GM12878 (cell line): ENCODE measurements around the gene DEFB126.
"Not testable (repeated sequence)": the region's sequence is repeated elsewhere in the genome, so short reads cannot be mapped to it uniquely, and the experiment has no call there.

ENCODE experiments used
- CBFB ChIP-seq: IDR thresholded peaks from 2 replicates; pipeline ENCODE4 v1.6.1; 2016; ENCODE audit warnings: antibody characterized with exemption, low read depth
- CTCF ChIP-seq, 3 experiments: IDR thresholded peaks in 2 of 3; conservative IDR thresholded peaks in 1 of 3; 2 replicates each; pipeline ENCODE4 v1.5.1; 2011; ENCODE audit warnings: low read depth in 3 of 3, low read length in 3 of 3, mild to moderate bottlenecking in 3 of 3, control low read depth in 2 of 3, moderate library complexity in 2 of 3, inconsistent platforms in 1 of 3, mixed read lengths in 1 of 3; ENCODE audit not compliant: control insufficient read depth in 2 of 3, insufficient read depth in 1 of 3; ENCODE audit errors: extremely low read depth in 1 of 3
- EP300 ChIP-seq, 2 experiments: fragments of 150-350 bp in 1 of 2; IDR thresholded peaks; 2 replicates each; pipeline ENCODE4 v1.6.1; 2011 to 2012; ENCODE audit warnings: low read depth in 2 of 2, low read length in 2 of 2, borderline replicate concordance in 1 of 2, improper control_type of control experiment in 1 of 2, inconsistent platforms in 1 of 2; ENCODE audit not compliant: control insufficient read depth in 1 of 2
- FOXM1 ChIP-seq: IDR thresholded peaks from 2 replicates; pipeline ENCODE4 v1.6.1; 2012; ENCODE audit warnings: low read depth, mild to moderate bottlenecking, inconsistent platforms, low read length, moderate library complexity
- NFIC ChIP-seq: IDR thresholded peaks from 2 replicates; pipeline ENCODE4 v1.6.1; 2012; ENCODE audit warnings: low read depth, mild to moderate bottlenecking, inconsistent platforms, low read length, moderate library complexity
- NRF1 ChIP-seq: conservative IDR thresholded peaks from 2 replicates; pipeline ENCODE4 v1.6.1; 2011; ENCODE audit warnings: mild to moderate bottlenecking, low read depth, low read length, improper control_type of control experiment
- POLR2A ChIP-seq: IDR thresholded peaks from 2 replicates; pipeline ENCODE4 v1.6.1; 2011; ENCODE audit warnings: low read depth, mild to moderate bottlenecking, low read length
- ZBTB33 ChIP-seq: fragments of 450-650 bp; IDR thresholded peaks from 2 replicates; pipeline ENCODE4 v1.6.1; 2017; ENCODE audit warnings: mild to moderate bottlenecking
- TF ChIP-seq, protein P1 (sequence below): fragments of 450-650 bp; IDR thresholded peaks from 2 replicates; pipeline ENCODE4 v1.6.1; 2018; ENCODE audit warnings: mild to moderate bottlenecking, low read depth, moderate library complexity; ENCODE audit not compliant: partially characterized antibody

DNA sequence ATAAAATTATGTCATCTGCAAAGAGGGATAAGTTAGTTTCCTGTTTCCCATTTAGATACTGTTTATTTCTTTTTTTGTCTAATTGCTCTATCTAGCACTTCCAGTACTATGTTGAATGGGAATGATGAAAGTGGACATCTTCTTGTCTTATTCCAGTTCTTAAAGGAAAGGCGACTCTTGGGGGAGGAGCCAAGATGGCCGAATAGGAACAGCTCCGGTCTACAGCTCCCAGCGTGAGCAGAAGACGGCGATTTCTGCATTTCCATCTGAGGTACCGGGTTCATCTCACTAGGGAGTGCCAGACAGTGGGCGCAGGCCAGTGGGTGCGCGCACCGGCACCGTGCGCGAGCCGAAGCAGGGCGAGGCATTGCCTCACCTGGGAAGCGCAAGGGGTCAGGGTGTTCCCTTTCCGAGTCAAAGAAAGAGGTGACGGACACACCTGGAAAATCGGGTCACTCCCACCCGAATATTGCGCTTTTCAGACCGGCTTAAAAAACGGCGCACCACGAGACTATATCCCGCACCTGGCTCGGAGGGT, 12.5 kb upstream of the DEFB126 start:
- not testable (repeated sequence) for TF ChIP-seq CTCF (IDR thresholded peaks at IDR 0.05 in 2 of 3, conservative IDR thresholded peaks at IDR 0.05 in 1 of 3; ENCODE audit: control insufficient read depth in 2 of 3, extremely low read depth in 1 of 3, insufficient read depth in 1 of 3, low read depth in 3 of 3, low read length in 3 of 3); NFIC; ZBTB33; FOXM1; EP300 (IDR thresholded peaks at IDR 0.05; ENCODE audit: borderline replicate concordance in 1 of 2, control insufficient read depth in 1 of 2, low read depth in 2 of 2, low read length in 2 of 2); NRF1; CBFB; POLR2A
- TF ChIP-seq, protein P1, sequence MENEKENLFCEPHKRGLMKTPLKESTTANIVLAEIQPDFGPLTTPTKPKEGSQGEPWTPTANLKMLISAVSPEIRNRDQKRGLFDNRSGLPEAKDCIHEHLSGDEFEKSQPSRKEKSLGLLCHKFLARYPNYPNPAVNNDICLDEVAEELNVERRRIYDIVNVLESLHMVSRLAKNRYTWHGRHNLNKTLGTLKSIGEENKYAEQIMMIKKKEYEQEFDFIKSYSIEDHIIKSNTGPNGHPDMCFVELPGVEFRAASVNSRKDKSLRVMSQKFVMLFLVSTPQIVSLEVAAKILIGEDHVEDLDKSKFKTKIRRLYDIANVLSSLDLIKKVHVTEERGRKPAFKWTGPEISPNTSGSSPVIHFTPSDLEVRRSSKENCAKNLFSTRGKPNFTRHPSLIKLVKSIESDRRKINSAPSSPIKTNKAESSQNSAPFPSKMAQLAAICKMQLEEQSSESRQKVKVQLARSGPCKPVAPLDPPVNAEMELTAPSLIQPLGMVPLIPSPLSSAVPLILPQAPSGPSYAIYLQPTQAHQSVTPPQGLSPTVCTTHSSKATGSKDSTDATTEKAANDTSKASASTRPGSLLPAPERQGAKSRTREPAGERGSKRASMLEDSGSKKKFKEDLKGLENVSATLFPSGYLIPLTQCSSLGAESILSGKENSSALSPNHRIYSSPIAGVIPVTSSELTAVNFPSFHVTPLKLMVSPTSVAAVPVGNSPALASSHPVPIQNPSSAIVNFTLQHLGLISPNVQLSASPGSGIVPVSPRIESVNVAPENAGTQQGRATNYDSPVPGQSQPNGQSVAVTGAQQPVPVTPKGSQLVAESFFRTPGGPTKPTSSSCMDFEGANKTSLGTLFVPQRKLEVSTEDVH, result not testable (repeated sequence)
